OCI-LY7 (cell line): ENCODE measurements around the gene EVX1. TPM values are rescaled to one million over a fixed set of nuclear protein-coding genes. Genes with fewer than 3 reads are reported as not detected.

ENCODE experiments used
- BruUV-seq: library from RNA; stranded (reverse); fragments of 400-500 nt; replicated peaks from 2 replicates; lab custom pipeline; 2021; lab: Mats Ljungman, UMichigan
- CTCF ChIA-PET: fragments of 300-600 bp; sonication (Branson Sonifier 250); formaldehyde crosslinking; loops from one replicate; lab custom pipeline; 2022; ENCODE audit warnings: antibody characterized with exemption; ENCODE audit not compliant: unreplicated experiment; lab: Charles Lee
- POLR2A ChIA-PET: fragments of 300-600 bp; sonication (Branson Sonifier 250); formaldehyde crosslinking; loops from one replicate; lab custom pipeline; 2022; ENCODE audit warnings: antibody characterized with exemption; lab: Charles Lee
- DNase-seq: peaks from one replicate; pipeline ENCODE4 v3.0.0-alpha.2; 2015; ENCODE audit warnings: low spot score
- H2AFZ ChIP-seq: fragments of 200-600 bp; sonication (generic), shearing (Covaris generic); 2 replicates; pipeline ENCODE4 v1.6.1; 2014; ENCODE audit warnings: mild to moderate bottlenecking, antibody characterized with exemption, low read length, moderate library complexity
- H3K27ac ChIP-seq: fragments of 200-600 bp; sonication (generic); 2 replicates; pipeline ENCODE4 v1.5.1; 2014; ENCODE audit warnings: mixed run types, low read depth, mild to moderate bottlenecking, moderate library complexity, low read length, inconsistent platforms; ENCODE audit not compliant: poor library complexity, severe bottlenecking
- H3K36me3 ChIP-seq: fragments of 200-600 bp; sonication (generic); 2 replicates; pipeline ENCODE4 v1.6.1; 2014; ENCODE audit warnings: mild to moderate bottlenecking, antibody characterized with exemption, low read length, moderate library complexity, mixed read lengths; ENCODE audit not compliant: insufficient read depth
- H3K4me1 ChIP-seq: fragments of 200-600 bp; sonication (generic); 2 replicates; pipeline ENCODE4 v1.5.1; 2014; ENCODE audit warnings: mild to moderate bottlenecking, low read length; ENCODE audit not compliant: insufficient read depth, poor library complexity, severe bottlenecking
- H3K4me2 ChIP-seq: fragments of 200-600 bp; sonication (generic); 2 replicates; pipeline ENCODE4 v1.6.1; 2014; ENCODE audit warnings: mild to moderate bottlenecking, low read length
- H3K4me3 ChIP-seq: fragments of 200-600 bp; sonication (generic); 2 replicates; pipeline ENCODE4 v1.5.1; 2014; ENCODE audit warnings: mild to moderate bottlenecking, low read depth, low read length; ENCODE audit not compliant: poor library complexity, severe bottlenecking
- H3K79me2 ChIP-seq: fragments of 200-600 bp; sonication (generic); 2 replicates; pipeline ENCODE4 v1.6.1; 2016; ENCODE audit warnings: low read depth, mild to moderate bottlenecking, low read length, moderate library complexity, mixed read lengths; ENCODE audit not compliant: insufficient read depth
- H3K9me2 ChIP-seq: fragments of 200-600 bp; sonication (generic); 2 replicates; pipeline ENCODE4 v1.6.1; 2016; ENCODE audit warnings: mild to moderate bottlenecking, low read length, mixed read lengths; ENCODE audit not compliant: insufficient read depth
- H3K9me3 ChIP-seq: fragments of 200-600 bp; sonication (generic); 2 replicates; pipeline ENCODE4 v1.6.1; 2014; ENCODE audit warnings: mild to moderate bottlenecking, mixed run types, low read length, mixed read lengths
- H4K20me1 ChIP-seq: fragments of 200-600 bp; sonication (generic); 2 replicates; pipeline ENCODE4 v1.6.1; 2014; ENCODE audit warnings: mild to moderate bottlenecking, antibody characterized with exemption, low read length, moderate library complexity, mixed read lengths; ENCODE audit not compliant: insufficient read depth
- EZH2phosphoT487 ChIP-seq: fragments of 200-600 bp; sonication (generic); IDR thresholded peaks from 2 replicates; pipeline ENCODE4 v1.6.1; 2018; ENCODE audit warnings: low read depth, borderline replicate concordance, mild to moderate bottlenecking, mixed run types, antibody characterized with exemption, low read length, moderate library complexity, mixed read lengths
- intact Hi-C: fragments of 100-400 bp; cut with micrococcal nuclease; formaldehyde crosslinking; loops from one replicate; pipeline ENCODE4 v1.10.0; 2022; ENCODE audit not compliant: unreplicated experiment
- total RNA-seq, 2 experiments: library from RNA; depleted of rRNA in 1 of 2; stranded (reverse); fragments of >200 nt in 1 of 2; shearing (Covaris generic) in 1 of 2; gene quantifications; 2 replicates each; pipeline ENCODE4 v1.2.3, GENCODE V29; 2014 to 2022
- TF ChIP-seq, protein P1 (sequence below): fragments of 200-600 bp; sonication (generic); conservative IDR thresholded peaks from 2 replicates; pipeline ENCODE4 v1.5.1; 2014; ENCODE audit warnings: mild to moderate bottlenecking, antibody characterized with exemption, low read length, moderate library complexity, mixed read lengths

The EVX1 gene
- total RNA-seq, 2 experiments from 2014 or later, result not detected

DNA sequence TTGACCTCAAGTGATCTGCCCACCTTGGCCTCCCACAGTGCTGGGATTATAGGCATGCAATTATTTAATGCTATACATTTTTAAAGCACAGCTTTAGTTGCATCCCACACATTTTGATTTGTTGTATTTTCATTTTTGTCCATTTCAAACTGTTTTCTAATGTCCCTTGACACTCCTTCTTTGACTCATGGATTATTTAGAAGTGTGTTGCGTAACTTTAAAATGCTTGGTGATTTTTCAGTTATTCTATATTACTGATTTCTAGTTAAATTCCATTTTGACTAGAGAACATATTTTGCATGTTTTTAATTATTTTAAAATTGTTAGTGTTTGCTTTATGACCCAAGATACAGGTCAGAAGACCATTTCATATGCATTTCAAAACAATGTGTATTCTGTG is 28.8 kb downstream of the EVX1 start:
- no peak overlapping the region for H3K4me2 ChIP-seq
- no TSS peak for BruUV-seq
- H4K20me1 ChIP-seq, result no peaks in the 10 kb centered on the region
- ChIA-PET POLR2A (no interaction called here), CTCF (no interaction called here)
- H2AFZ ChIP-seq, result no peak overlapping the region
- no peak overlapping the region for H3K4me3 ChIP-seq
- TF ChIP-seq EZH2phosphoT487, result no peak
- TF ChIP-seq, protein P1, sequence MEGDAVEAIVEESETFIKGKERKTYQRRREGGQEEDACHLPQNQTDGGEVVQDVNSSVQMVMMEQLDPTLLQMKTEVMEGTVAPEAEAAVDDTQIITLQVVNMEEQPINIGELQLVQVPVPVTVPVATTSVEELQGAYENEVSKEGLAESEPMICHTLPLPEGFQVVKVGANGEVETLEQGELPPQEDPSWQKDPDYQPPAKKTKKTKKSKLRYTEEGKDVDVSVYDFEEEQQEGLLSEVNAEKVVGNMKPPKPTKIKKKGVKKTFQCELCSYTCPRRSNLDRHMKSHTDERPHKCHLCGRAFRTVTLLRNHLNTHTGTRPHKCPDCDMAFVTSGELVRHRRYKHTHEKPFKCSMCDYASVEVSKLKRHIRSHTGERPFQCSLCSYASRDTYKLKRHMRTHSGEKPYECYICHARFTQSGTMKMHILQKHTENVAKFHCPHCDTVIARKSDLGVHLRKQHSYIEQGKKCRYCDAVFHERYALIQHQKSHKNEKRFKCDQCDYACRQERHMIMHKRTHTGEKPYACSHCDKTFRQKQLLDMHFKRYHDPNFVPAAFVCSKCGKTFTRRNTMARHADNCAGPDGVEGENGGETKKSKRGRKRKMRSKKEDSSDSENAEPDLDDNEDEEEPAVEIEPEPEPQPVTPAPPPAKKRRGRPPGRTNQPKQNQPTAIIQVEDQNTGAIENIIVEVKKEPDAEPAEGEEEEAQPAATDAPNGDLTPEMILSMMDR, result no peak
- intact Hi-C loops, result no loop called here
- H3K36me3 ChIP-seq, result no peaks in the 10 kb centered on the region
- no peak overlapping the region for H3K27ac ChIP-seq
- no peak for DNase-seq
- H3K9me3 ChIP-seq, result peaks cover 9% of the 10 kb centered on the region; the same call in 1 of the 2 replicates
- no peaks in the 10 kb centered on the region for H3K79me2 ChIP-seq
- H3K9me2 ChIP-seq, result no peaks in the 10 kb centered on the region
- H3K4me1 ChIP-seq, result no peaks in the 10 kb centered on the region

- ChIA-PET POLR2A (interaction anchor here (0.7 kb wide), 3 partner anchors 48 to 383 kb away, joined by 3 read pairs; no protein-coding TSS in a partner anchor), CTCF (no interaction called here)
- no peaks in the 10 kb centered on the region for H3K36me3 ChIP-seq
- H3K27ac ChIP-seq, result no peak overlapping the region
- no peaks in the 10 kb centered on the region for H4K20me1 ChIP-seq
- TF ChIP-seq, protein P1, result no peak
- no peak for TF ChIP-seq EZH2phosphoT487
- H2AFZ ChIP-seq, result no peak overlapping the region
- no peaks in the 10 kb centered on the region for H3K9me3 ChIP-seq
- no peaks in the 10 kb centered on the region for H3K9me2 ChIP-seq
- intact Hi-C loops, result no loop called here
- DNase-seq, result no peak
- BruUV-seq, result no TSS peak
- H3K4me3 ChIP-seq, result no peak overlapping the region
- no peak overlapping the region for H3K4me2 ChIP-seq
- H3K4me1 ChIP-seq, result no peaks in the 10 kb centered on the region
- H3K79me2 ChIP-seq, result no peaks in the 10 kb centered on the region
Measured at GRCh38 chr7:27277628-27278027, 35.0 kb downstream of the EVX1 start.

DNA sequence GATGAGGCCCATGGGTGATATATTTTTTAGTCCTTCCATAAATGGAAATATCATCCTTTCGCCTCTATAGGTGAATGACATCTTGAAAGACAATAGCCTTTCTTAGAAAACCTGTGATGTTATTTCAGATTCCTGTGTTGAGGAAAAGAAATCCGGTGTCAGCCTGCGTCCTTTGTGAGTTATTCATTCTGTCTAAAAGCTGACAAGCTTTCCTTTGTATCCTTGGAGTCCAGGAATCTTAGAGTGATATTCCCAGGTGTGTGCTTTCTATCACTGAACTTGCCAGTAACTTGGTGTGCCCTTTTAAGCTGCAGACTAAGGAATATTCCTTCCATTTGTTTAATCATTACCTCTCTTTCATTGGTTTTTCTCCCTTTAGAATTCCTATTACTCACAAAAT is 41.0 kb downstream of the EVX1 start:
- H3K79me2 ChIP-seq, result no peaks in the 10 kb centered on the region
- intact Hi-C loops, result no loop called here
- no peak for DNase-seq
- H2AFZ ChIP-seq, result no peak overlapping the region
- ChIA-PET CTCF (no interaction called here), POLR2A (no interaction called here)
- TF ChIP-seq, protein P1, result no peak
- no peak for TF ChIP-seq EZH2phosphoT487
- no peaks in the 10 kb centered on the region for H3K4me1 ChIP-seq
- H3K9me3 ChIP-seq, result no peaks in the 10 kb centered on the region
- H3K9me2 ChIP-seq, result no peaks in the 10 kb centered on the region
- no peaks in the 10 kb centered on the region for H3K36me3 ChIP-seq
- no peaks in the 10 kb centered on the region for H4K20me1 ChIP-seq
- BruUV-seq, result no TSS peak
- H3K4me3 ChIP-seq, result no peak overlapping the region
- H3K27ac ChIP-seq, result no peak overlapping the region
- H3K4me2 ChIP-seq, result no peak overlapping the region
